Measurements from ENCODE around the gene MKKS.

DNA sequence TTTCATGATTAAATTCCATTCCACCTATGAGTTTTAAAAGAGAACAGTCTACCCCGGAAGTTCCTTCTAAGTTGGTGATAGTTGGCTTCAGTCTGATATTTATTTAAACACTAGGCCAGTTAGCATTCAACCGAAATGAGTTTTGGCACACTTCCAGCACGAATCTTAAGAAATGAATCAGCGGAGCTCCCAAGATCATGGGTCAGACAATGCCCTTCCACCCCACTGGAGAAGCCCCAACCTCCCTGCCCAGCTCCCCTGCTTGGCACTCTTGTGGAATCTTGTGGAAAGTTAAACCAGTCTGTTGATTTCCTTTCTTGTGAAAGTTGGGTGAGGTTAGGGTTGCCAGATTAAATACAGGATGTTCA, 64.3 kb downstream of the MKKS start:
- TF ChIP-seq GATA2 (IDR thresholded peaks at IDR 0.05; ENCODE audit: low read depth, low read length) (no peak), GATA3 (IDR thresholded peaks at IDR 0.05; ENCODE audit: low read depth, low read length) (no peak)

Data from SH-SY5Y (cell line).